GM21723 (cell line): ENCODE measurements around the gene UVRAG.

Experiments used
- ATAC-seq: cut with Tn5 transposase; IDR thresholded peaks from one replicate; pipeline ENCODE4 v1.9.1; 2021; ENCODE audit warnings: mild to moderate bottlenecking, moderate library complexity; ENCODE audit not compliant: unreplicated experiment

Gene UVRAG

DNA sequence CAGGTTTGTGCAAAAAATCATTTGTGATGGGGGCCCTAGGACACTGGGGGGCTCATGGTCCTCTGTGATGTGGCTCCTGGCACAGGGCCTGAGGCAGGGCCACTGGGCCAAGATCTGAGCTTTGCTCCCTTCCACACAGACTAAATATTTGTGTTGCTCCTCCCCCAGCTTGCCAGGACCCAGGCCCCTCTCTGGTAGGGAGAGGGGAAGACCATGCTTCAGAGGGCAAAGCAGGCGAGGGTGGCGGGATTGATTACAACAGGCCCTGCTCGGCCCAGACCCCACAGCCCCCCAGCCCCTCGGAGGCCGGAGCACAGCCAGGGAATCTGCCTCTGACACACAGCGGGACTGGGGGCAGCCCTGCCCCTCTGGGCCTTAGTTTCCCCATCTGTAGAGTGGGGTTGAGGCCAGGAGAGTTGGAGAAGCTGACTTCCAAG lies 362.3 kb downstream of the UVRAG start:
- no peak for ATAC-seq

DNA sequence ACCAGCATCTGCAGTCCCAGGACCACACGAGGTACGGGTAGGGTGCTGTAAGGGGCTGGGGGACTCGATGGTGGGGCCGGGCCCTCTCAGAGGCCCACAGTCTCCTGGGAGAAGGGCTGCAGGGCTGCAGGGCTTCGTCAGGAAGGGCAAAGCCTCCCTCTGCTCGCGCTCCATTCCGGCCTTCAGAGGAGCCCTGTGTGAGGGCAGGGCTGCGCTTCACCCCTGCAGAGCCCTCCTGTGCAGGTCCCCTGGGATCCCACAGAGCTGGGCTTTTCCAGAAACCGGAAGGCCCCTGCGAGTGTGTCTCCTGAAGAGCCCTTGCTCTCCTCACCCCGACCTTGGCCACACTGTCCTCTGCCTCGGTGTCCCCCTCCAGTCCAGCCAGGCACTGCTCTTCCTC lies 364.1 kb downstream of the UVRAG start:
- ATAC-seq = no peak

DNA sequence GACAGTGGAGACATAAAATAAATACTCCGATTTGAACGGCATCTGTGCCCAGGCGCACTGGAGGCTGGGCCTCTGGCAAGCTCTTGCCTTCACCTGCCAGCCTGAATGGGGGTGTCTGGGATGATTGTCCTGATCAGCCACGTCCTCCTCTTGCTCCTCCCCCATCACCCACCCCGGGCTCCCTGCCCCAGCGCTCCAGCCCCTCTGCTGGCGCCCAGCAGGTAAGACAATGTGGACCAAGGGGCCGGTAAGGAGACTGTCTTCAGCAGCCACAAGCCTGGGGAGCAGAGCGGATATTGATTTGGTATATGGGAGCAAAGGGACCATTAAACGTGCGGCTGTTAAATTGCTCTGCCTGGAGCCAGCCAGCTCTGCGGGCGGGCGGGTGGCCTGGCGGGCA lies 366.4 kb downstream of the UVRAG start:
- no peak for ATAC-seq

DNA sequence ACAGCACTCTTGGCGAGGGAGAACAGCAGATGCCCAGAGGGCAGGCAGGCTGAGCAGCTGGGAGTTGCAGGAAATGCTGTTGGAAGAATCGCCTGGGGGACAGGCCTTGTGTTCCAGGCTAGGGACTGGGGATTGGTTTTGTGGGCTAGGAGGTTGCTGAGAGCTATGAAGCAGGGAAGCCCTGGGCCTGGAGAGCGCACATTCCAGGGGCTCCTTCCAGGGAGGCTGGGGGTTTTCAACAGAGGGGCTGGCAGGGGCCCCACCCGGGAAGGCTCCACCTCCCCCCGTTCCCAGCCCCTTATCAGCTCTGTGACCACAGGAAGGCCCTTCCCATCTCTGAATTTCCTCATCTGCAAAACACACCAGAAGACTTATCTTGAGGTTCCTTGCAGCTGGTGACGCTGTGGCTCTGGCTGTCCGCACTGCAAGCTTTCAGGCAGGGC lies 369.6 kb downstream of the UVRAG start:
- ATAC-seq = no peak

DNA sequence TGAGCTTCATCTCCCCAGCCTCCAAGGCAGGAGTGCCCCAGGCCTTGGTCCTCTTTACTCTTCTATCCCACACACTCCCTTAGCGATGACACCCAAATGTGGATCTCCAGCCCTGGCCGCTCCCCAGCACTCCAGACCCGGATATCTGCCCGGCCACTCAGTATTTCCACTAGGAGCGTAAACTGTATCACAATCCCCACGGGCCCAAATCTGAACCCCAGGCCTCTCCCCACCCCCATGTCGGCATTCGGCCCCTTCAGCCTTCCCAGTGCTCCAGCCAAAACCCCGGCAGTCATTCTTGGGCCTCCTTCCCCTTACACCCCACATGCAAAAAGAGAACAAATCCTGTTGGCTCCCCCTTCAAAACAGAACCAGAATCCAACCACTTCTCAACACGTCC lies 370.5 kb downstream of the UVRAG start:
- ATAC-seq = no peak

DNA sequence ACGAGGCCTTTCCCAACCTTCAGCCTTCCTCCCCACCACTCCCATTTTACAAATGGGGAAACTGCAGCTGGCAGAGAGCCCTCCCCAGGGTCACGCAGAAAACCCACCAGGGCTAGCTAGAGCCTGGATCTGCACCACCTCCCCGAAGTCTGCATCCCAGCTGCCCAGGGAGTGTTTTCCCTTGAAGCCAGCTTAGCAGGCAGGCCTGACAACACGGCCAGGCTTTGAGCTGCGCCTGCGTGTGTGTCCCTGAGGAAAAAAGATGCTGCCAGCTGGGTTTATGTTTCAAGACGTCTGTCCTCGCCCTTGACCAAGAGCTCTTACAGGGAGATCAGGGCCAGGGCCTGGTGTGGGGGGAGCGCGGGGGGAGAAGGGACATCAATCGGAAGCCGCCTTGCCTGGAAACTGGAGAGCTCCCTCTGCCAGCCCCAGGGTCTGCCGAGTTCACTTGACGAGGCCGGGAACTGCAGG lies 371.0 kb downstream of the UVRAG start:
- no peak for ATAC-seq

DNA sequence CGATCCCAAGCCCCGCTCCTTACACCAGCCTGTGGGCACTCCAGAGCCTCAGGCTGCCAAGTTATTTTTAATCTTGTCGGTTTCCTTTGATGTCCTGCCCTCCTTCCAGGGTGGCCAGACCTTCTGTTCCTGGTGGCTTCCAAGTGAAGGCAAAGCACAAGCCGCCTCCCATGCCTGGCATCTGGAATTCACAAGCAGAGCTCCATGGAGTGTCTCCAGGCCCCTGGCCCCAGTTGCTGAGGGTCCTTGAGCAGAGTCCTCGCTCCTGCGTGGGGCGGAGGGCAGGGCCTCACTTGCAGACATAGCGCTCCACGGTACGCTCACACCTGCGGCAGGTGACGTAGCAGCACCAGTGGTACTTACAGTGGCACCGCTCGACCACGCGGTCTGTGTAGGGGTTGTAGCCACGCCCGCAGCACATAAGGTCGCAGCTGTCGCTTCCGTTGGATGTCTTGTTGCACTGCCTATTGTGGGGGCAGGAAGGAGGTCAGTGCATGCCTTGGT lies 371.8 kb downstream of the UVRAG start:
- ATAC-seq = no peak

DNA sequence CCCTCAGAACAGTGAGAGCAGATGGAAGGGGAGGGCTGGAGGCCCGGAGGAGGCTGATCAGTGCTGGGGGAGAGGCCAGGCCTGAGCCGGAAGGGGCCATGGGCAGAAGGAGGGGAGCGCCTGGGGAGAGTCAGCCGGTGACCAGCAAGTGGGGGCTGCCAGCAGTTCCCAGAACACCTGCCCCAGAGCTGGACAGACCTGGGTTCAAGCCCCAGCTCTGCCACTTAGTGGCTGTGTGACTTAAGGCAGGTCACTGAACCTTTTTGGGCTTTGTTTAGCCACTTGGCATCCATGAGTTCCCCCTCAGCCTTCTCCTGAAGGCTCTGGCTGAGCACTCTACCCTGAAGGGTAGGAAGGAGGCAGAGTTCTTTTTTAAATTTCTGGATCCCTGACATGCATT lies 373.9 kb downstream of the UVRAG start:
- no peak for ATAC-seq

DNA sequence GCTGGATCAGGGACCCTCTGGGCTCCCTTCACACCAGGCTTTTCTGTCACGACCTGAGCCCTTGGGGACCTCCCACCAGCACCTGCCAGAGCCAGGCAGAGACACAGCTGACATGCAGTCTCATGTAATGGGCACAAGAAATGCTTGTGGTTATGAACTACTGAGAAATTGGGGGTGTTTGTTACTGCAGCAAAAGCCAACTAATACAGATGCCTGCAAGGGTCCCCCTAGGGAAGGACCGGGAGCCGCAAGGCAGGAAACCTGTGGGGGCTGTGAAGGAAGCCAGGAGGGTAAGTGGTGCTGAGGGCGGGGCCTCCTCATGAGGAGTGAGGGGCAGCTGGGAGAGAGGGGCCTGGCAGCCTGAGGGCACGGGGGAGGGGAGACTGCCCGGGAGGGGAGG lies 374.7 kb downstream of the UVRAG start:
- no peak for ATAC-seq

DNA sequence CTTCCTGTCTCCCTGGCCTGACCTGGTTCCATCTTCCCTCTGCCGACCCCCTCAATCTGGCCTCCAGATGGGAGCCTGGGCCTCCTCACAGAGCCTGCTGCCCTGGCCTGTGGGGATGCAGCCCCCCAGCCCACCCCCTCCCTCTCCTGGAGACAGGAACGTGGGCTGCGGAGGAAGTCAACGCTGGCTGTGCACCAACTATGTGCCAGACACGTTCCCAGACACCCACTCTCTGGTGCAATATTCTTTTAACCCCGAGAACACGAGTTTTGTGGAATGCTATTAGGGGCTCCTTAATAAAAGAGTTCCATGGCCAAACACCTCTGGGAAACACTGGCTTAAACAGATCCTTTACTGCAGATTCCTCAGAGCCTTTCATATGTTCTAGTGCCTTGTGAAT lies 375.4 kb downstream of the UVRAG start:
- ATAC-seq = no peak
